Panc1 (cell line): ENCODE measurements around the gene SKIC2.

Source experiments
- CTCF ChIP-seq: fragments of 450-650 bp; IDR thresholded peaks from 2 replicates; pipeline ENCODE4 v1.5.1; 2017; ENCODE audit warnings: mild to moderate bottlenecking
- TCF7L2 ChIP-seq: IDR thresholded peaks from 2 replicates; pipeline ENCODE4 v1.6.1; 2011; ENCODE audit warnings: mild to moderate bottlenecking, low read depth, low read length, inconsistent platforms

- TF ChIP-seq CTCF (no peak), TCF7L2 (no peak)
These were observed 6.1 kb upstream of the SKIC2 start for GRCh38 chr6:31952890-31953289.
